ENCODE results near the gene AMZ1.
"Not testable (repeated sequence)": the region's sequence is repeated elsewhere in the genome, so short reads cannot be mapped to it uniquely, and the experiment has no call there.

Gene AMZ1

GRCh38 chr7:2724453-2725177, 36.6 kb downstream of the AMZ1 start:
- no peaks in the 10 kb centered on the region for H3K9me3 Mint-ChIP-seq
- no peak overlapping the region for H3K4me3 Mint-ChIP-seq
- peak overlapping the region; percentile 44 for H3K27ac Mint-ChIP-seq (ENCODE audit: low read depth)
- no peak for DNase-seq (ENCODE audit: low spot score in 2 of 2)
- H3K36me3 Mint-ChIP-seq (ENCODE audit: insufficient read depth): peaks cover 8% of the 10 kb centered on the region
- H3K4me1 Mint-ChIP-seq: peaks cover 11% of the 10 kb centered on the region
- no peak for ATAC-seq (replicated peaks; ENCODE audit: extremely low read depth, poor library complexity, severe bottlenecking)
- no peaks in the 10 kb centered on the region for H3K27me3 Mint-ChIP-seq

GRCh38 chr7:2725178-2726105, 37.4 kb downstream of the AMZ1 start:
- peaks cover 6% of the 10 kb centered on the region for H3K4me1 Mint-ChIP-seq

GRCh38 chr7:2726316-2727018, 38.5 kb downstream of the AMZ1 start:
- DNase-seq (ENCODE audit: low spot score in 2 of 2): no peak
- no peaks in the 10 kb centered on the region for H3K9me3 Mint-ChIP-seq
- H3K4me1 Mint-ChIP-seq: no peaks in the 10 kb centered on the region
- H3K27me3 Mint-ChIP-seq: no peaks in the 10 kb centered on the region
- ATAC-seq (replicated peaks; ENCODE audit: extremely low read depth, poor library complexity, severe bottlenecking): no peak
- peaks cover 4% of the 10 kb centered on the region for H3K36me3 Mint-ChIP-seq (ENCODE audit: insufficient read depth)
- H3K27ac Mint-ChIP-seq (ENCODE audit: low read depth): no peak overlapping the region
- no peak overlapping the region for H3K4me3 Mint-ChIP-seq

More at GRCh38 chr7:2725178-2726105, 37.4 kb downstream of the AMZ1 start:
- ATAC-seq (replicated peaks; ENCODE audit: extremely low read depth, poor library complexity, severe bottlenecking) (no peak), DNase-seq (ENCODE audit: low spot score in 2 of 2) (no peak)
- H3K27ac Mint-ChIP-seq (ENCODE audit: low read depth): peak overlapping the region; percentile 44
- peaks cover 7% of the 10 kb centered on the region for H3K36me3 Mint-ChIP-seq (ENCODE audit: insufficient read depth)
- no peaks in the 10 kb centered on the region for H3K9me3 Mint-ChIP-seq
- no peaks in the 10 kb centered on the region for H3K27me3 Mint-ChIP-seq
- H3K4me3 Mint-ChIP-seq: no peak overlapping the region

- not testable (repeated sequence) for H3K4me1 Mint-ChIP-seq; ATAC-seq (replicated peaks; ENCODE audit: extremely low read depth, poor library complexity, severe bottlenecking); H3K36me3 Mint-ChIP-seq (ENCODE audit: insufficient read depth); H3K27ac Mint-ChIP-seq (ENCODE audit: low read depth); DNase-seq (ENCODE audit: low spot score in 2 of 2); H3K27me3 Mint-ChIP-seq; H3K9me3 Mint-ChIP-seq; H3K4me3 Mint-ChIP-seq
Observed at GRCh38 chr7:2727206-2727605, 39.2 kb downstream of the AMZ1 start.

GRCh38 chr7:2728316-2729030, 40.5 kb downstream of the AMZ1 start:
- no peak for DNase-seq (ENCODE audit: low spot score in 2 of 2)
- Mint-ChIP-seq H3K9me3 (no peaks in the 10 kb centered on the region), H3K36me3 (ENCODE audit: insufficient read depth) (peaks cover 10% of the 10 kb centered on the region), H3K27ac (ENCODE audit: low read depth) (no peak overlapping the region), H3K4me3 (no peak overlapping the region), H3K27me3 (no peaks in the 10 kb centered on the region), H3K4me1 (no peaks in the 10 kb centered on the region)
- ATAC-seq (replicated peaks; ENCODE audit: extremely low read depth, poor library complexity, severe bottlenecking): no peak

- Mint-ChIP-seq H3K27ac (ENCODE audit: low read depth) (no peak overlapping the region), H3K36me3 (ENCODE audit: insufficient read depth) (peaks cover 10% of the 10 kb centered on the region), H3K4me3 (no peak overlapping the region), H3K4me1 (peaks cover 6% of the 10 kb centered on the region), H3K9me3 (no peaks in the 10 kb centered on the region), H3K27me3 (no peaks in the 10 kb centered on the region)
- no peak for DNase-seq (ENCODE audit: low spot score in 2 of 2)
- no peak for ATAC-seq (replicated peaks; ENCODE audit: extremely low read depth, poor library complexity, severe bottlenecking)
Observed at GRCh38 chr7:2729031-2729892, 41.3 kb downstream of the AMZ1 start.

- Mint-ChIP-seq H3K4me3 (no peak overlapping the region), H3K9me3 (no peaks in the 10 kb centered on the region), H3K36me3 (ENCODE audit: insufficient read depth) (peaks cover 10% of the 10 kb centered on the region), H3K27me3 (no peaks in the 10 kb centered on the region), H3K4me1 (peaks cover 9% of the 10 kb centered on the region), H3K27ac (ENCODE audit: low read depth) (no peak overlapping the region)
- ATAC-seq (replicated peaks; ENCODE audit: extremely low read depth, poor library complexity, severe bottlenecking) (no peak), DNase-seq (ENCODE audit: low spot score in 2 of 2) (no peak)
Observed at GRCh38 chr7:2729893-2730716, 42.1 kb downstream of the AMZ1 start.

GRCh38 chr7:2730846-2731770, 43.1 kb downstream of the AMZ1 start:
- Mint-ChIP-seq H3K36me3 (ENCODE audit: insufficient read depth) (peaks cover 13% of the 10 kb centered on the region), H3K27me3 (no peaks in the 10 kb centered on the region), H3K4me3 (no peak overlapping the region), H3K4me1 (peaks cover 13% of the 10 kb centered on the region), H3K27ac (ENCODE audit: low read depth) (no peak overlapping the region), H3K9me3 (no peaks in the 10 kb centered on the region)
- ATAC-seq (replicated peaks; ENCODE audit: extremely low read depth, poor library complexity, severe bottlenecking) (no peak), DNase-seq (ENCODE audit: low spot score in 2 of 2) (no peak)

GRCh38 chr7:2732388-2732787, 44.4 kb downstream of the AMZ1 start:
- Mint-ChIP-seq H3K27ac (ENCODE audit: low read depth) (no peak overlapping the region), H3K4me1 (peaks cover 18% of the 10 kb centered on the region)

GRCh38 chr7:2732959-2733584, 45.1 kb downstream of the AMZ1 start:
- no peaks in the 10 kb centered on the region for H3K9me3 Mint-ChIP-seq
- peaks cover 18% of the 10 kb centered on the region for H3K4me1 Mint-ChIP-seq
- no peak overlapping the region for H3K27ac Mint-ChIP-seq (ENCODE audit: low read depth)
- peaks cover 11% of the 10 kb centered on the region for H3K36me3 Mint-ChIP-seq (ENCODE audit: insufficient read depth)
- ATAC-seq (replicated peaks; ENCODE audit: extremely low read depth, poor library complexity, severe bottlenecking): no peak
- no peak overlapping the region for H3K4me3 Mint-ChIP-seq
- no peaks in the 10 kb centered on the region for H3K27me3 Mint-ChIP-seq
- DNase-seq (ENCODE audit: low spot score in 2 of 2): no peak

More at GRCh38 chr7:2732388-2732787, 44.4 kb downstream of the AMZ1 start:
- H3K4me3 Mint-ChIP-seq: no peak overlapping the region
- ATAC-seq (replicated peaks; ENCODE audit: extremely low read depth, poor library complexity, severe bottlenecking) (no peak), DNase-seq (ENCODE audit: low spot score in 2 of 2) (no peak)
- H3K9me3 Mint-ChIP-seq: no peaks in the 10 kb centered on the region
- H3K27me3 Mint-ChIP-seq: no peaks in the 10 kb centered on the region
- peaks cover 11% of the 10 kb centered on the region for H3K36me3 Mint-ChIP-seq (ENCODE audit: insufficient read depth)

Data from central memory CD8-positive, alpha-beta T cell (primary cell).